Islet of Langerhans (tissue), 1 donor: Measurements from ENCODE around the gene SOCS1.
"Not testable (repeated sequence)": the region's sequence is repeated elsewhere in the genome, so short reads cannot be mapped to it uniquely, and the experiment has no call there.

Experiments used
- FAIRE-seq: peaks from one replicate; lab custom pipeline; 2011; peaks lifted over from hg19 to GRCh38; lab: Jason Lieb, UNC

Gene SOCS1, protein sequence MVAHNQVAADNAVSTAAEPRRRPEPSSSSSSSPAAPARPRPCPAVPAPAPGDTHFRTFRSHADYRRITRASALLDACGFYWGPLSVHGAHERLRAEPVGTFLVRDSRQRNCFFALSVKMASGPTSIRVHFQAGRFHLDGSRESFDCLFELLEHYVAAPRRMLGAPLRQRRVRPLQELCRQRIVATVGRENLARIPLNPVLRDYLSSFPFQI

DNA sequence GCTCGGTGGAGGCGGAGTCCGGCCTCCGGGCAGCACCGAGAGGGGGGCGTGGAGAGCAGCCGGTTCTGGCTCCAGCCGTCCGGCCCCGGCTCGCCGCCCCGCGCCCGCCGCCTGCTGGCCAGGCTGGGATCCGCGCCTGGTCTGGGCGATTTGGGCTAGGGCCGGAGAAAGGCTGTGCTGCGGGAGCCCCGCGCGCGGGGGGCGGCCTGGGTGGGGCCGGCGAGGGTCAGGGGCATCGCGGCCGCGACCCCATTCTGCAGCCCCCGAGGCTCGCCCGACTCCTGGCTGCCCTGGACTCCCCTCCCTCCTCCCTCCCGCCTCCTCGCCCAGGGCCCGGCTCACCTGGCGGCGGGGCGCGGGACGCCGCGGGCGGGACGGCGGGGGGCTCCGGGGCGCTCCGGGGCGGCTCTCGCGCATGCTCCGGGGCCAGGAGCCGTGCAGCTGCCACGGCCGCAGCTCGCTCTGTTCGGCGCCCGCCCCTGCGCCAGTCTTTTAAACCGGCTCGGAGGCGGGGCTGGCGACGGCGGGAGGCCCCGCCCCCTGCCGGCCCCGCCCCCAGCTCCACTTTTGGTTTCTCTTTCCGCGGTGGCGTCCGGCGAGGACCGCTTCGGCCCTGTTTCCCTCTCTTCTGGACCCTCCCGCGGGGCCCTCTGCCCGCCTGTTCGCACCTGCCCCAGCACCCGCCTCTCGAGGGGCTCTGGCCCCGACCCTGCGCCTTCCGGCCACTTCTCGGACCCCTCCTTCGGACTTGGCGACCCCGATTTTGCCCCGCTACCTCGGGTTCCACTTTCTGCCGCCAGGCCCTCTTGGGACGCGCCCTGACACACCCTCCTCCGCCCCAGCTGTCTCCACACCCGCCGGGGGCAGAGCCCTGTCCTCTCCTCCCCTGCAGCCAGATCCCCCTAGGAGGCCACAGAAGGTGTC, at the start of gene SOCS1:
Gene SOCS1 (minus strand): TSS at position 468 of the 924 bp plus-strand sequence. CDS start 726 bp downstream, outside the sequence.
- no peak for FAIRE-seq

DNA sequence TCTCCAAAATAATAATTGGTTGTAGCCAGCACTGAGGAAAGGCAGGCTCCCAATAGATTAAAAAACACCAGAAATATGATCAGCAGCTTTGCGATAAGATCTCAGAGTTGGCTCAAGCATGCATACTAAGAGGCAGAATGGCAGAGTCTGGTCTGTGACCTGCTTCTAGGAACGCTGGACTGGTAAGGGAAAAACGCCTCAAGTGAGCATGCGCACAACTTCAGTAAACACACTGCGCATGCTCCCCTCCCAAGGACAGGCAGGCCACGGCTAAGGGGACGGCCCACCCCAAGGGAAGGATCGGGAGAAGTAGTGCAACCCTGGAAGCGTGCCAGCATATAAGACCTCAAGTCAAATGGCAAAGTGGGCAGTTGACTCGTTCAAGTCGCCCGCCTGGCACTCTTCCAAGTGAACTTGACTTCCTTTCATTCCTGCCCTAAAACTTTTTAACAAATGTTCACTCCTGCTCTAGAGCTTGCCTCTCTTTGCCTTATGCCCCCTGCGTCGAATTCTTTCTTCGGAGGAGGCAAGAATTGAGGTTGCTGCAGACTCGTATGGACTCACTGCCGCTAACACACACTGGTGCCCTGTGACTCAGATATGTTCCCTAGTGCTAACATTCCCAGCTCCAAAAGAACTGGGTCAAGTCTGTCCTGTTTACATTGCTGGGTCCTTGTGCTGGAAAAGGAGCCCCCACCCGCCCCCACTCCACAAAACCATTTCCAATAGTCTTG, 47.6 kb upstream of the SOCS1 start:
- FAIRE-seq, result no peak

DNA sequence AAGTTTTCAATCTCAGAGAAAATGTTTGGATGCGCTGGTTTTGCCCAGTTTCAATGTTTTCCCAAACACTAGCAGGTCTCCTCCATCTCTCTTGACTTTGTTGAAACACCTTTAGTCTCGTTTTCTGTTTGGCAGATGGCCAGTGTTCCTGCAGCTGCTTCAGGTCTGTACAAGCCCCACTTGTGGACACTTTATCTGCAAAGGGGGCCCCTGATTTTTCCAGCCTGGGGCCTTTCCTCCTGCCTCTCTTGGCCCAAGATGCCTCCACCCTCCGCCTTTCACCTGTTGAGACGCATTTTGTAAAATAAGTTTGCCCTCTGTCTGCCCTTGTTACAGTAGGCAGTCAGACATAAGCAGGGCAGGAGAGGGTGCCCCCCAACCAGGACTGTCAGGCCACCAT, 47.0 kb upstream of the SOCS1 start:
- FAIRE-seq, result no peak

DNA sequence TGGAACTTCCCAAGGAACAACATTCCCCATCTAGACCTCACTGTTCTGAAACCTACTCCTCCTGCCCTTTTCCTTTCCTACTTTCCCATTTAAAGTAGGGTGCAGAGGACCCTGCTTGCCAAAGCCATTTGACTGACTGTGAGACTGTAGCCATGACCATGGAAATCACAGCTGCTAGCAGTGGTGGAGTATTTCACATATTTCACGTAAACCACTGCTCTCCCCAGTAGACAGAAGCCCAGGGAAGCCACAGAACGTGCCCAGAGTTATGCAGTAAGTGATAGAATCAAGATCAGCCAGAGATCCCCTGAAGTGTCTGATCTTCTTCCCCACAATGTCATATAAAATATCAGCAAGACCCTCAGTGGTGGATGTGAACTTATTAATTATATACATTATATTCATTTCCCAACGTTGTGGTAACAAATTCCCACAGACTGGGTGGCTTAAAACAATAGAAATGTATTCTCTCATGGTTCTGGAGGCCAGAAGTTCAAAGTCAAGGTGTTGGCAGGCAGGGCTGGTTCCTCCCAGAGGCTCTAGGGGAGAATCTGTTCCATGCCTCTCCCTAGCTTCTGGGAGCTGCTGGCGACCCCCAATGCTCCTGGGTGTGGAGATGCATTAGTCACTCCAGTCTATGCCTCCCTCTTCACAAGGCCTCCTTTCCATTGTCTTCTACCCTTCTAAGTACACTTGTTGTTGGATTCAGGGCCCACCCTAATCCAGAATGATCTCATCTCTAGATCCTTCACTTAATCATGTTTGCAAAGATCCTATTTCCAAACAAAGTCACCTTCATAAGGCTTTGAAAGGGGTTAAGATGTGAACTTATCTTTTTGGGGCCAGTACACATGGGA, 45.9 kb upstream of the SOCS1 start:
- no peak for FAIRE-seq

DNA sequence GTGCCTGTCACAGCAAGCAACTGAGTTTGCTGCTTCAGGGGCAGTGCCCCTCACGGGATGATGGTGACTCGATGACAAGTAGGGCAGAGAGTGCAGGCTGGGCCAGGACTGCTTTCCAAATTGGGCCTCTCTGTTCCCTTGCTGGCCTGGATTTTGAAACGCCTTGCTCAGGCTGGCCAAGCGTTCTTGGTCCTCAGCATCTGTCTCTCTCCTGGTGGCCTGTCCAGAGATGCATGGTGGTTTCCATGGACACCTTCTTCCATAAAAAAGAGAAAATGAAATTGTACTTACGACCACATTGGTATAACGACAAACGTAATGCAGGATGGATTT, 44.5 kb upstream of the SOCS1 start:
- FAIRE-seq, result no peak

DNA sequence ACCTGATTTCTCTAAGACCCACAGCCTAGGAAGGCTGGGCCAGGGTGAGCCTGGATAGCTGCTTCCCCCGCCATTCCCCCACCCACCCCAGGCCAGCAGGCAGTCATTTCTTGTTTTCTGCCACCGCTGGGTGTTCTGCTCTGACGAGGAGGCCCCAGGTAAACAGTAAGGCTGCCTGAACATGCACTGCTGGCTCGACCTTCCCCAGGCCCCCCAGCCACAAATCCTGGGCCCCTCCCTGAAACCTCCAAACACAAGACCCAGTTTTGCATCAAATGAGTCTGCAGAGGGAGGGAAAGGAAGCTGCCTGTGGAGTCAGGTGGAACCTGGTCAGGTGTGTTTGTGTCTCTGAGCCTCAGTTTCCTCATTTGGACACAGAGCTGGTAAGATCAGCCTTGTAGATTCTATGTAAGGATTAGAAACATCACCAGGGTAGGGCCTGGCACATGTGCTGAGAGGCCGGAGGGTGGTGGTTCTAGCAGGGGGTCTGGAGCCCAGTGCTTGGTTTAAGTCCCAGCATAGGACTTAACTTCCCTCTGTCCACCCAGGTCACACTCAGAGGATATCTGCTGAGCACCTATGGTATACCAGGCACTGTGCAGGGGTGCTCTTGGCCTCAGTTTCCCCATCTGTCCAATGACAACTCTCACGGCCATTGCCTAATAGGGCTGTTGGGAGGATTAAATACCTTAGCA, 44.0 kb upstream of the SOCS1 start:
- FAIRE-seq, result no peak

DNA sequence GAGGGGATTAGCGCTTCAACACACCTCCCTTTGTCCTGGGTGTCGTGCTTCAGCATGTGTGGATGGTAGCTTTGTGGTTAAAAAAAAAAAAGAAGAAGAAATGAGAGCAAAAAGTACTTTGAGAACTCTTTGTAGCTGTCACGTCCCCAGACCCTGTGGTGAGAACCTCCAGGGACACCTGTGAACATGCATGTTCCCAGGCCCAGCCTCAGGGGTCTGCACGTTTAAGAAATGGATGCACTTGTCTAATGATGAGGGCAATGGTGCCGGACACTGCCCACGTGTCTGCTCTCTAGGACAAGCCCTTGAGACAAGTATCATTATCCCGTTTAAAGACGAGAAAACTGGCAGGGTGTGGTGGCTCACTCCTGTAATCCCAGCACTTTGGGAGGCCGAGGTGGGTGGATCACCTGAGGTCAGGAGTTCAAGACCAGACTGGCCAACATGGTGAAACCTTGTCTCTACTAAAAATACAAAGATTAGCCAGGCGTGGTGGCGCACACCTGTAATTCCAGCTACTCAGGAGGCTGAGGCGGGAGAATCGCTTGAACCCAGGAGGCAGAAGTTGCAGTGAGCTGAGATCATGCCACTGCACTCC, 43.0 kb upstream of the SOCS1 start:
- not testable (repeated sequence) for FAIRE-seq

DNA sequence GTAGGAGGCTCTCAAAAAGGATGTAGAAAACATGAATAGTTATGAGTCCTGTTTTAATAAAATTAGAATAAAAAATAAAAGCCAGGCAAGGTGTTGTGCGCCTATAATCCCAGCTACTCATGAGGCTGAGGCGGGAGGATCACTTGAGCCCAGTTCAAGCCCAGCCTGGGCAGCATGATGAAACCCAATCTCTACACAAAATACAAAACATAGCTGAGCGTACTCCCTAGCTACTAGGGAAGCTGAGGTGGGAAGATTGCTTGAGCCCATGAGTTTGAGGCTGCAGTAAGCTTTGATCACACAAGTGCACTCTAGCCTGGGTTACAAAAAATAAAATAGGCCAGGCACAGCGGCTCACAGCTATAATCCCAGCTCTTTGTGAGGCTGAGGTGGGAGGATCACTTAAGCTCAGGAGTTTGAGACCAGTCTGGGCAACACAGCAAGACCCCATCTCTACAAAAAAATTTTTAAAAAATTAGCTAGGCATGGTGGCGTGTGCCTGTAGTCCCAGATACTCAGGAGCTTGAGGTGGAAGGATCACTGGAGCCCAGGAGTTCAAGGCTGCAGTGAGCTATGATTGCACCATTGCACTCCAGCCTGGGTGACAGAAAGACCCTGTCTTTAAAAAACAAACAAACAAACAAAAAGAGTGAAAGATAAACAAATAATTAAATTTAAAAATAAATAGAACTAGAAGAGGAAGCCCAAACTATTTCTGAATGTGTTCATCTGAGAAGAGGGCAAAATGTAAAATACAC, 42.3 kb upstream of the SOCS1 start:
- FAIRE-seq, result no peak

DNA sequence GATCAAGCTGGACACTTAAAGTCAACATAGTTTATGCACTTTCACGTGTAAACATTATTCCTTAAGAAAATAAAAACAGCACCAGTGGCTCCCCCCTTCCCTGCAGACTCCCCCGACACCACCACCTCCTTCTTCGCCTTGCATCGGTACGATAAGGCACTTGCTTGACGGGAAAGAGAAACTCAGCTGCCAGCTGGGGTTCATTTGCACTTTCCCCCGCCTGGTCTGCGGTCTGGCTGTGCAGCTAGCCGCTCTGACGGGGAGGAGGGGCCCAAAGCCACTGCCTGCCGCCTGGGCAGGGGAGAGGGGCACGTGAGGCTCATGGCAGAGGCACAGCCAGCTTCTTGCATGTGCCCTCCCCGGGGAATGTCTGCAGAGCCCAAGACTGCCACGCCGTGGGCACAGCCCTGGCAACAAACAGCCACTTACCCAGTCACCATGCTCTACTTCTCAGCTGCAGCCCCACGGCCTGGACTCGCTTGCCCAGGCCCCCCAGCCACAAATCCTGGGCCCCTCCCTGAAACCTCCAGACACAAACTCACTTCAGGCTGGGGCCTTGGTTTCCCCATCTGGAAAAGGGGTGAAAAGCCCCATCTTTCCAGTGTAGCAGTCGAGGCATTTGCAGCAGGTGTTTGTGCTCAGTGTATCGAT, 41.6 kb upstream of the SOCS1 start:
- FAIRE-seq, result no peak

DNA sequence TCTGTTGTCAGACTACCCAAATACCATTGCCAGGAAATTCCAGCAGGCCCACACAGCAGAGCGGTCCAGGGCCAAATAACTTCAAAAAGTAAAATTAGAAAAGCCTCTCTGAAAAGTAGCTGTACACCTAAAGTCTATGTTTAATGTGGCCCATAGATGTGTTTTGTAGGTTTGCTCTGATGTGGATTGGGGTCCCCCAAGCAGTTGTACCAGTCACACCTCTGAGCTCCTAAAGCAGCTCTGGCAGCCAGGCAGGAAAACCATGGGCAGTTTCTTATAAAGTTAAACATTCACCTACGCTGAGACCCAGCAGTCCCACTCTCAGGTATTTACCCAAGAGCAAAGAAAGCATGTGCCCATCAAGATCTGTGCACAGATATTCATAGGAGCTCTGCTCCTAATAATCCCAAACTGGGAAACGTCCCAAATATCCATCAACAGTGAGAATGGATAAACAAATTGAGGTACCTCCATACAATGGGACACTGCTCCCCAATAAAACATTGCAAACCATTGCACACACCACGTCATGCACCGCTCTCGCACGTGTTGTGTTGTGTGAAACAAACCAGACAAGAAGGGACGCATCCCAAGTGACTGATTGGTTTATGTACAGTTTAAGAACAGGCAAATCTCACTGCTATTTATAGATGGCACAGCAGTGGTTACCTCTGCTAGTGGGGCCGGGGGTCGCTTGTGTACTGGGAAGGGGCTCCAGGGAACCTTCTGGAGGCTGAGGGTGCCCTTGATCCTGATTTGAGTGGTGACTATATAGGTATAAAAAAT, 40.9 kb upstream of the SOCS1 start:
- FAIRE-seq, result no peak

DNA sequence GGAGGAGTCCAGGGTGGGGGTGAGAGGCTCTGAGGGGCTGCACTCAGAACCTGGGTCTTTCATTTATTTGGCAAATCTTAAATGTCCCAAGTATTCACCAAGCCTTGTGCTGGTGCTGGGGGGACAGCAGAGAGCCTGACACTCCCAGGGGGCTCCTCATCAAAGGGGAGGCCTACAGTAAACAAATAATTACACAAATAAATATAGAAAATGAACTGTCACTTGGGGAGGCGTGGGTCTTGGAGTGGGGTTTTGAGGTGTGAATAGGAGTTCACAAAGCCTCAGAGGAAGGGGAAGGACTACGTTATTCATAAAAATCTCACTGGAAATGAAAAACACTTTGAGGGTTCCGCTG, 40.3 kb upstream of the SOCS1 start:
- FAIRE-seq, result no peak

DNA sequence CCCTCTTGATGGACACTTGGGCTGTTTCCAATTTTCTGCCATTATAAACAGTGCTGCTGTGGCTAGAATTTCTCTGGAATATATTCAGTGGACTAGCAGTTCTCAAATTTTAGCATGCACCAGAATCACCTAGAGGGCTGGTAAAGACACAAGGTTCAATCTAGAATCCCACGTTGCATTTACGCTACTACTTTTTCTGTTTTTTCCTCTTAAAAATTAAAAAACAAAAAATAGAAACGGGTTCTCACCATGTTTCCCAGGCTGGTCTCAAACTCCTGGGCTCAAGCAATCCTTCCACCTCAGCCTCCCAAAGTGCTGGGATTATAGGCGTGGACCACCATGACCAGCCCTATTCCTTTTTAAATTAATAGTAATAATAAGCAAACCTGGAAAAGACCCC, 39.7 kb upstream of the SOCS1 start:
- FAIRE-seq, result no peak

DNA sequence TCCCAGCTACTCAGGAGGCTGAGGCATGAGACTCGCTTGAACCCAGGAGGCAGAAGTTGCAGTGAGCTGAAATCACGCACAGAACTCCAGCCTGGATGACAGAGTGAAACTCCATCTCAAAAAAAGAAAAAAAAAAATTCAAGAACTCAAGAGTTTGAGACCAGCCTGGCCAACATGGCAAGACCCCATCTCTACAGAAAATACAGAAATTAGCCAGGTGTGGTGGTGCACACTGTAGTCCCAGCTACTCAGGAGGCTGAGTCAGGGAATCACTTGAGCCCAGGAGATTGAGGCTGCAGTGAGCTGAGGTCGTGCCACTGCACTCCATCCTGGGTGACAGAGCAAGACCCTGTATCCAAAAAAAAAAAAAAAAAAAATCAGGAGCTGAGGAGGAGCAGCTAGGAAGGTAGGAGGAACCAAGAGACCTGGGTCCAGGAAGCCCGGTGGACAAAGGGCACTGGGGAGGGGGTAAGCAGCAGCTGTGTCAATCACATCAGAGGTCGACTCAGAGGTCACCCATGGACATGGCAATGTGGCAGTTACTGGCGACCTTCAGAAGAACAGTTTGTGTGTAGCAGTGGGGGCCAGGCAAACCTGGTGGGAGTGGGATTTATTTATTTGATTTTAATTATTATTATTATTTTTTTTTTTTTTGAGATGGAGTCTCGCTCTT, 36.2 kb upstream of the SOCS1 start:
- no peak for FAIRE-seq

DNA sequence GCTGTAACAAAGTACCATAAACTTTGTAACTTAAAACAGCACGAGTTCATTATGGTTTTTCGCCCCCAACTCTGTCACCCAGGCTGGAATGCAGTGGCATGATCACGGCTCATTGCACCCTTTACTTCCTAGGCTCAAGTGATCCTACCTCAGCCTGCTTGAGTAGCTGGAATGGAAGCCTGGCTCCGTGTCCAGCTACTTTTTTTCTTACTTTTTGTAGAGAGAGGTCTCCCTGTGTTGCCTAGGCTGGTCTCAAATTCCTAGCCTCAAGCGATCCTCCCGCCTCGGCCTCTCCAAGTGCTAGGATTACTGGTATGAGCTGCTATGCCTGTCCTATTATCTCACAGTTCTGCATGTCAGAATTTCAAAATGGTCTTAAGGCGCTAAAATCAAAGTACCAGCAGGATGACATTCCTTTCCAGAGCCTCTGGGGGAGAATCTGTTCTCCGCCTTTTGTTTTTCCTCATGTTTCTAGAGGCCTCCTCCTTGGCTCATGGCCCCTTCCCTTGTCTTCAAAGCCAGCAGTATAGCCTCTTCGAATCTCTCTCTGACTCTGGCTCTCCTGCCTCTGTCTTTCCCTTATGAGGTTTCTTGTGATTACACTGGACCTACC, 35.2 kb upstream of the SOCS1 start:
- no peak for FAIRE-seq

DNA sequence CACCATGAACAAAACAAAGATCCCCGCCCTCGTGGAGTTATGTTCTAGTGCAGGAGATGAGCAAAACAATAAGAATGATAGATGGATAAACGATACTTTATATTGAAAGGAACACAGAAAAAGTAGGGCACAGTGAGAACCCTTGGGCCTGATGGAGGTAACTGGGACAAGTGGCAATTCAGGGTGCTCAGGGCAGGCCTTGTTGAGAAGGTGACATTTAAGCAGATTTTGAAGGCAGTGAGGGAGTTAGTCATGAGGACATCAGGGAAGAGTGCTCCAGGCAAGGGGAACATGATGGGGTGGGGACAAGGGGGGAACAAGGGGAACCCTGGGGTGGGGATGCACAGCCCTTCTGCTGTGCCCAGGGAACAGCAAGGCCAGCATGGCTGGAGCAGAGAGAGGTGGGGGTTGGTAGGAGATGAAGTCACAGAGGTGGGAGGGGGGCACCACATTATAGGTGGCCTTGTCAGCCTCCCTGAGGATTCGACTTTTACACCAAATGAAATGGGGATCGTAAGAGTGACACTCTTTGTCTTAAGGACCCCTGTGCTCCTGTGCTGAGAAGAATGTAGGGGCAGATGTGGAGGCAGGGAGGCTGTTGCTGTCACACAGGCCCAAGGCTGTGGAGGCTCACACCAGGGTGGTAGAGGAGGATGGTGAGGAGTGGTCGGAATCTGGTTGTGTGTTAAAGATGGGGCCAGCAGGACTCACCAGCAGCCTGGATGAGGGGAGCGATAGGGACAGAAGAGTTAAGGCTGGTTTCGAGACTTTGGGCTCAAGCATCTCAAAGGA, 34.3 kb upstream of the SOCS1 start:
- no peak for FAIRE-seq

DNA sequence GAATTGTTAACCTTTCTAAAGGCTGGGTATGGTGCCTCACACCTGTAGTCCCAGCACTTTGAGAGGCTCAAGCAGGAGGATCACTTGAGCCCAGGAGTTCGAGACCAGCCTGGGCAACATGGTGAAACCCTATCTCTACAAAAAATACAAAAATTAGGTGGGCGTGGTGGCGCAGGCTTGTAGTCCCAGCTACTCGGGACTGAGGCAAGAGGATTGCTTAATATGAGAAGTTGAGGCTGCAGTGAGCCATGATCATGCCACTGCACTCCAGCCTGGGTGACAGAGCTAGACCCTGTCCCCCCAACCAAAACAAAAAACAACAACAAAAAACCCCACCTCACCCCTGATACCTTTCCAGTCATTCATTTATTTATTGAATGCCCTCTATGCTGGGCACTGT, 33.7 kb upstream of the SOCS1 start:
- not testable (repeated sequence) for FAIRE-seq

DNA sequence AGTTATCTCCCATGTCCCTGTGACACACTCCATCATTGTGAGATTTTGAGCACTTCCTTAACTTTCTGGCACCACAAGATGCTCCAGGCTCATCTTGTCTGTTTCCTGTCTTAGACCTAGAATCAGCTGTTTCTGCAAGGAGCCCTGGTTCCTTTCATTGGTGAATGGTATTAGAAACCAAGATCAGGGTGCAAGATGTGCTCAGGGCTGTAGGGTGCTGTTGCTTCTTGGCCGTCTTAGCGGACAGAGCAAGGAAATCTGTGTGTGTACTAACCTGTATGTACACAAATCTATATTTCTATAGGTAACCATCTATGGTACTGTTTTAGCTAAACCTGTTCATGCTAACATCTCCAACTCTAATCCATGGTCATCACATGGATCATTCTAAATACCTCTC, 33.2 kb upstream of the SOCS1 start:
- no peak for FAIRE-seq
